GM19035 (cell line): ENCODE measurements around the gene OR6S1.
"Not testable (repeated sequence)": the region's sequence is repeated elsewhere in the genome, so short reads cannot be mapped to it uniquely, and the experiment has no call there.

Experiments used
- ATAC-seq: cut with Tn5 transposase; IDR thresholded peaks from one replicate; pipeline ENCODE4 v1.9.1; 2021; ENCODE audit not compliant: unreplicated experiment

OR6S1 gene

GRCh38 chr14:20612403-20612802, 29.1 kb downstream of the OR6S1 start:
- no peak for ATAC-seq

GRCh38 chr14:20611277-20611676, 30.2 kb downstream of the OR6S1 start:
- no peak for ATAC-seq

DNA sequence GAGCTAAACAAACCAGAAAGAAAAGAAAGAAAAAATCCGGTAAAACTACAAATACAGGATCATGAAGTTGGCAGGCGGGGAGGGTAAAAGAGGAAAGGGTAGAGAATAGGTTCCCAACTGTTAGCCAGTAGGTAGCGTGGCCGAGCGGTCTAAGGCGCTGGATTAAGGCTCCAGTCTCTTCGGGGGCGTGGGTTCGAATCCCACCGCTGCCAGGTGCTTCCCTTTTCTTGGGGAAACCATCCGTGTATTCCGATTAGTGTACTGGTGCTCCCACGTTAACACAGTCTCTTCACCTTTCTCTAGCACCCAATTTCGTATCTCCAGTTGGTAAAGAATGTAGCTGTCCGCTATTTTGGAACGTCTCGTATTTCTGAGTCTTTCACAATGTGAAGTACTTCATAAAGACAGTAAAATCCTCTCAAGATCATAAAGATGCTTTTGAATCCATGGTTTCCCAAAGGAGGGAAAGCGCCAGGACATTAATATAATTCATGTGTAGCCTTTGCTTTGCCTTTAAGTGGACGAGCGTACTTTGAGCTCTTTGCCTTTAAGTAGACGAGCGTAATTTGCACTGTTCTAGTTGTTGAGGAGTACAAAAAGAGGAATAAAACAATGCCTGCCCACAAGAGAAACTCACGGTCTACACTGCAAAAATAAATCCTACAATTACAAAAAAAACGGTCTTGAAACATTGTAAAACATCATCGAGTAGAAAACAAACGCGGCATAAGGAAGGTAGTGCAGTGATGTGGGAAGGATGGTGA, 31.3 kb downstream of the OR6S1 start:
- ATAC-seq, result no peak

DNA sequence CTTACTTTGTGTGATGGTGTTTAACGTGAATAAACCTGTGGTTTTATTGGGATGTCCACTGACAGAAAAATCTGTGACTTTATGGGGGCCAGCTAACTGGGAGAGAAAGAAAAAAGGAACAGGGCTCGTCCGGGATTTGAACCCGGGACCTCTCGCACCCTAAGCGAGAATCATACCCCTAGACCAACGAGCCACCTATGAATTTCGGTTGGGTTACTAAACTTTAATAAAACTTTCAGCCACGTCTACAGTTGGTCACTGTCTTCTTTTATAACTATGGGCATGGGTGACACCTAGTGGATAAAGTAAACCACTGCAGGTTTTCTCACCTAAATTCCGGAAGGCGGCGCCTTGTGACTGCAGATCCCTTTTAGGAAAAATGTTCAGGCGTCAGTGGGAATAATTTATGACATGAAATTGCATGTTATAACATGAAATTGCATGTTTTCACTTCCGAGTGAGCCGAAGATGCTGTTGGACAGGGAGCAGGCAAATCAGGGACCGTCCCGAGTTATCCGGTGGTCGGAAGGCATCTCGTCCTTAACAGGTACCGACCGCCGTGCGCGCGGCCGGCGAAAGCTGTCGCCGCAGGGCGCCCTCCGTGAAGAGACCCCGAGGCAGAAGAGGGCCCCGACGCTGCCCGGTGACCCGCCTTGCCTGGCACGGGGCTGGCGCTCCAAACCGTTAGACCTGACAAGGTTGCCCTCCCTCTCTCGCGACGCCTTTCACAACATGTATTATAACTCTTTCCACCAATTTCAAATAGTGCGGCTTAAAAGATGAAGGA, 32.1 kb downstream of the OR6S1 start:
- ATAC-seq, result peak; percentile 31

DNA sequence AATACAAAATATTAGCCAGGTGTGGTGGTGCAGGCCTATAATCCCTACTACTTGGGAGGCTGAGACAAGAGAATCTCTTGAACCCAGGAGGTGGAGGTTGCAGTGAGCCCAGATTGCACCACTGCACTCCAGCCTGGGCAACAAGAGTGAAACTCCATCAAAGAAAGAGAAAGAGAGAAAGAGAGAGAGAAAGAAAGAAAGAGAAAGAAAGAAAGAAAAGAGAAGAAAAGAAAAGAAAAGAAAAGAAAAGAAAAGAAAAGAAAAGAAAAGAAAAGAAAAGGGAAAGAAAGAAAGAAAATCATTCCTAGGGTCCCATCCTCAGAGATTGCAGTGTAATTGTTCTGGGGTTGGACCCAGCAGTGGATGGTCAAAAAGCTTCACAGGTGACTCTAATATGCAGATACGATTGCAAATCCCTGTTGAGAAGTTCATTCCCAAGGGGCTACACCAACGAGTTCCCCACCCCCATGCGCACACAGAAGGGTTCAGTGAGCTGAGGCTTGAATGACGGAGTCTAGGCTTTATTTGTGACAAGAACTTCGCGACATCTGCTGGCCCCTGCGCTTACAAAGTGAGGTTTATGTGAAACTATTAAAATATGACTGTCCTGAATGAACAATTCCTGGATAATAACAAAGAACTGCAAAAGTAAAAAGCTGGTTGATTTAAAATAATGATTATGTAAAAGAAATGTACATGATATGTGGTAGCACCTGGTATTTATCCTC, 32.9 kb downstream of the OR6S1 start:
- ATAC-seq, result no peak

GRCh38 chr14:20607617-20608016, 33.9 kb downstream of the OR6S1 start:
- no peak for ATAC-seq

- no peak for ATAC-seq
Measured at GRCh38 chr14:20606902-20607242, 34.6 kb downstream of the OR6S1 start.

DNA sequence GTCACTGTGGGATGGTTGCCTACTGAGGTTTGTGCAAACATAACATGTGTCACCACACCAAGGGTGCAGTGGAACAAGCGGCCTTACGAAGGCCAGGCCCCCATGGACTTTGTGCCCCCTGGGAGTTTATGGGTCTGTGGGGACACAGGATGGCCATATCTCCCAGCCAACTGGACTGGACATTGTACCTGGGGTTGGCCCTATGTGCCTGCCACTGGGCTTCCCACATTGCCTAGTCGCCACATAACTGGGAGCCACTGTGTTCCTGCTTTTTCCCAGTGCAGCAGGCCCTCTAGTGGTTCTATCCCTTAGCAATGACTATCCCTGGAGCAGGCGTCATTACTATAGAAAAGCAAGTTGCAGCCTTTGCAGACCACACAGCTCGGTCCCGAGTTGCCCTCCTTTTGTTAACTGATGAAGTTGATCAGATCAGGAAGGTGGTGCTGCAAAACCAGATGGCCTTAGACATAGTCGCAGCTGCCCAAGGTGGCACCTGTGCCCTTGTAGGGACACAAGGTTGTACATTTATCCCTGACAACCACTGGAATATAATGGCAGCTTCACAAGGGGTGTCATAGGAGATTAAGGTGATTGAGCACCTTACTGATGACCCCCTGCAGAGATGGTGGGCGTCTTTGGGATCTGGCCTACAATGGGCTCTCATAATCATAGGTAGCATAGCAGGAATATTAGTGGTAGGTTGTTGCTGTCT, 35.1 kb downstream of the OR6S1 start:
- no peak for ATAC-seq

DNA sequence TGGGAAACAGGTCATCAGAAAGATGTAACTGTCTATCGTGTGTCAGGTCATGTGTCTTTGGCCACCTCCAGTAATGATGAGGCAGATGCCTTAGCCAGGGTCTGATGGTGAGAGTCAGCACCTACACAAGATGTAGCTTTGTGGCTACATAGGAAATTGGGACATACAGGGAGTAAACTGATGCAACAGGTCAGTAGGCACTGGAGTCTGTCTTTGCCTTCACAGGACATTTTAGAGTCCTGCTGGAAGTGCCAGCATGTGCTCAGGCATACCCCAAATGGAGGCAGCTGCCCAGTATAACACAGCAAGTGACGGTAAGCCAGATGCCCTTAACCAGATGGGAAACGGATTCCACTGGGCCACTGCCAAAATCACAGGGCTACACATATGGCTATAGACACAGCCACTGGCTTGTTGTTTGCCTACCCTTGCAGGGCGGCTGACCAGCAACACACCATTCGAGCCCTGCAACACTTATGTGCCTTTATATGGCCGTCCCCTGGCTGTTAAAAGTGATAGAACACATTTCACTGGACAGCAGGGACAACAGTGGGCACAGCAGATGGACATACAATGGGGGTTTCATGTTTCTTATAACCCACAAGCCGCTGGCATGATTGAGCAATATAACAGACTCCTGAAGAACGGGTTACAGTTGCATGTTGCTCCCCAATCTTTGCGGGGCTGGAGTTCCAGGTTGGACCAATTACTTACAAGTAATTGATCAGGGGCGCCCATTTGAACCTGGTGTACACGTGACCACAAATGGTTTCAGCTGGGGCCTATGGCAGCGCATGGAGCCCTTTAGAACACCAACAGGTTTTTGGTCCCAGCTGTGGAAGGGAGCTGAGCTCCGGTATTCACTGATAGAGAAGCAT, 37.4 kb downstream of the OR6S1 start:
- ATAC-seq, result no peak

GRCh38 chr14:20602583-20602982, 38.9 kb downstream of the OR6S1 start:
- ATAC-seq, result no peak

- ATAC-seq, result no peak
Measured at GRCh38 chr14:20601522-20601921, 40.0 kb downstream of the OR6S1 start.

GRCh38 chr14:20597108-20597507, 44.4 kb downstream of the OR6S1 start:
- ATAC-seq, result no peak

DNA sequence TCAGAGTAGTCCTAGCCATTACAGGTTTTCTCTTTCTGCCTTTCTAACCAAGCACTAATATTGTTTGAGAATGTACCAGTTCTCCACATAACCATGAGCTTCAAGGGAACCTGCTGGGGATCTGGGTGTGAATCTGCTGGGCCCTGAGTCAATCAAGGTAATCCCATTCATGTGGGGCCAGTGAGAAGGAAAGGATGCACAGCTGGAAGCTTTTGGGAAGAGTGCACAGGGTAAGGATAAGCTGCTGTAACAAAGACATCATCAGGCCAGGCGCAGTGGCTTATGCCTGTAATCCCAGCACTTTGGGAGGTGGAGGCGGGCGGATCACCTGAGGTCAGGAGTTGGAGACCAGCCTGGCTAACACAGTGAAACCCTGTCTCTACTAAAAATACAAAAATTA, 45.8 kb downstream of the OR6S1 start:
- not testable (repeated sequence) for ATAC-seq

- no peak for ATAC-seq
Measured at GRCh38 chr14:20592574-20592973, 48.9 kb downstream of the OR6S1 start.

- ATAC-seq, result no peak
Measured at GRCh38 chr14:20591235-20591634, 50.3 kb downstream of the OR6S1 start, which contains the start of gene RNASE12. RNASE12 (minus strand) TSS chr14:20591376; CDS start chr14:20590723, 653 bp downstream.
